ENCODE data around the gene HIPK3.

DNA sequence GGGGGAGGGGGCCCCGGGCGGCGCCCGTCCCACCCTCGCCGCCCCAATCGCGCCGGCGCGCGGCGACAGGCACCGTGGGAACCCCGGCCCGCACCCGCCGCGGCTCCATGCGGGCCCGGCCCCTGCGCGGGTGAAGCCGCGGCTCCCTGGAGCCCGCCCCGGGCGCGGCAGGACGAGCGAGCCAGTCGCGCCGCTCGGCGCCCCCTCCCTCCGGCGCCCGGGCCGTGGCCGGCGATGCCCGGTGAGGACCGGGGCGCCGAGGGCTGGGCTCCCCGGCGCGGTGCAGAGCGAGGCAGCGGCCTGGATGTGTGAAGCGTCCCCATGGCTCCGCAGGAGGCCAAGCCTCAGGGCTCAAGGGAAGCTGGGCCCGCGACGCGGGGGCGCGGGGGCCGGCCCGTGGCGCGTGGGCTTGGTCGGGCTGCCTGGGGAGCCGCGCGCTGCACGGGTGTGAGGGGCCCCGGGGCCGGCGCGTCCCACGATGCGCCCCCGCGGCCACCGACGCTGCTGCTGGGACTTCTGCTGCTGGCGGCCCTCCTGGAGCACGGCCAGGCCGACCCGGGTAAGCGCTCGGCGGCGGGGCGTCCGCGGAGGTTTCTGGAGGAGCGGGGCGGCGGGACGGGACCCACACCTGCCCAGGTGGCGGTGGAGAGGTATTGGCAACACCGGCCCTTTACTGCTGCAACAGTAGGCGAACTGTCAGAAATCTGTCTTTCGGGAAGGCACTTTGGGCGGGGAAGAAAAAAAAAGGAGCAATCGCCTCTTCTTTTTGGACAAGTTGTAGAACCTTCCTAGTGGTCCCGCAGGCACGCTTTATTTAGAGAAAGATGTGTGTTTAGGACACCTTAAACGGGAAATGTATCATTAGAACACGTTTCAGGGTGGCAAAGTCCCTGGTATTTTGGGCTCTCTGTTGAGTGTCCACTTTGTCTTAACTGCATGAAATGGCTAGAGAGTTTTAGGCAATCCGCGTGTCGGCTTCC, 119.4 kb downstream of the HIPK3 start:
- TF ChIP-seq, protein P1, sequence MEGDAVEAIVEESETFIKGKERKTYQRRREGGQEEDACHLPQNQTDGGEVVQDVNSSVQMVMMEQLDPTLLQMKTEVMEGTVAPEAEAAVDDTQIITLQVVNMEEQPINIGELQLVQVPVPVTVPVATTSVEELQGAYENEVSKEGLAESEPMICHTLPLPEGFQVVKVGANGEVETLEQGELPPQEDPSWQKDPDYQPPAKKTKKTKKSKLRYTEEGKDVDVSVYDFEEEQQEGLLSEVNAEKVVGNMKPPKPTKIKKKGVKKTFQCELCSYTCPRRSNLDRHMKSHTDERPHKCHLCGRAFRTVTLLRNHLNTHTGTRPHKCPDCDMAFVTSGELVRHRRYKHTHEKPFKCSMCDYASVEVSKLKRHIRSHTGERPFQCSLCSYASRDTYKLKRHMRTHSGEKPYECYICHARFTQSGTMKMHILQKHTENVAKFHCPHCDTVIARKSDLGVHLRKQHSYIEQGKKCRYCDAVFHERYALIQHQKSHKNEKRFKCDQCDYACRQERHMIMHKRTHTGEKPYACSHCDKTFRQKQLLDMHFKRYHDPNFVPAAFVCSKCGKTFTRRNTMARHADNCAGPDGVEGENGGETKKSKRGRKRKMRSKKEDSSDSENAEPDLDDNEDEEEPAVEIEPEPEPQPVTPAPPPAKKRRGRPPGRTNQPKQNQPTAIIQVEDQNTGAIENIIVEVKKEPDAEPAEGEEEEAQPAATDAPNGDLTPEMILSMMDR (IDR thresholded peaks at IDR 0.05), result no peak
- TF ChIP-seq POLR2A (IDR thresholded peaks at IDR 0.05), result no peak

All from vagina (tissue), 2 donors.